ENCODE results near the gene SVIL.
"Not testable (repeated sequence)": the region's sequence is repeated elsewhere in the genome, so short reads cannot be mapped to it uniquely, and the experiment has no call there.

The SVIL gene

GRCh38 chr10:29452546-29452945 is 182.2 kb downstream of the SVIL start:
- Histone ChIP-seq H3K4me1 (ENCODE audit: control insufficient read depth, insufficient read depth, low read length) (no peaks in the 10 kb centered on the region), H3K9ac (ENCODE audit: low read length) (no peak overlapping the region), H3K9me3 (ENCODE audit: control insufficient read depth, low read length) (no peaks in the 10 kb centered on the region), H3K4me3 (ENCODE audit: low read length) (no peak overlapping the region), H3K36me3 (ENCODE audit: control insufficient read depth, insufficient read depth, low read length, severe bottlenecking) (peaks cover 23% of the 10 kb centered on the region), H3K27me3 (replicated peaks; ENCODE audit: control insufficient read depth, insufficient read depth, low read length) (no peaks in the 10 kb centered on the region)
- no peak for DNase-seq (ENCODE audit: low read depth)

- no peaks in the 10 kb centered on the region for H3K9me3 ChIP-seq (ENCODE audit: control insufficient read depth, low read length)
Observed at GRCh38 chr10:29451946-29452345, 182.8 kb downstream of the SVIL start.

DNA sequence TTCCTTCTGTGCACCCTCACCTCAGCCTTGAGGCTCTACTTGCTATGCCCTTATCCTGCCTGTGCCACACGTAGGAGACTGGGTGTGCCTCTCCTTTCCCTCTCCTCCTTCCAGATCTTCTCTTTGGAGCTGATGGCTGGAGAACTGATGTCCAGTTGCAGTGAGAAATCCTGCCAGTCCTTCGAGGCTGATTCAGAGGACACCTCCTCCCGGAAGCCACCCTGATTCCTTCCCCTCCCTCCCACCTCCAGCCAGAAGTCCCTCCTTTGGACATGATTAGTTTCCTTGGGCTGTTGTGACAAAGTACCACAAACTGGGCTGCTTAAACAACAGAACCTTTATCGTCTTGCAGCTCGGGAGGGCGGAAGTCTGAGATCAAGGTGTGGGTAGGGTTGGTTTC is 184.4 kb downstream of the SVIL start:
- Histone ChIP-seq H3K27me3 (replicated peaks; ENCODE audit: control insufficient read depth, insufficient read depth, low read length) (no peaks in the 10 kb centered on the region), H3K36me3 (ENCODE audit: control insufficient read depth, insufficient read depth, low read length, severe bottlenecking) (peaks cover 5% of the 10 kb centered on the region), H3K9ac (ENCODE audit: low read length) (no peak overlapping the region), H3K4me1 (ENCODE audit: control insufficient read depth, insufficient read depth, low read length) (peaks cover 13% of the 10 kb centered on the region), H3K4me3 (ENCODE audit: low read length) (no peak overlapping the region), H3K9me3 (ENCODE audit: control insufficient read depth, low read length) (no peaks in the 10 kb centered on the region)
- no peak for DNase-seq (ENCODE audit: low read depth)

More at GRCh38 chr10:29451946-29452345, 182.8 kb downstream of the SVIL start:
- no peak for DNase-seq (ENCODE audit: low read depth)
- H3K4me3 ChIP-seq (ENCODE audit: low read length), result no peak overlapping the region
- H3K36me3 ChIP-seq (ENCODE audit: control insufficient read depth, insufficient read depth, low read length, severe bottlenecking), result peaks cover 18% of the 10 kb centered on the region
- no peaks in the 10 kb centered on the region for H3K4me1 ChIP-seq (ENCODE audit: control insufficient read depth, insufficient read depth, low read length)
- no peaks in the 10 kb centered on the region for H3K27me3 ChIP-seq (replicated peaks; ENCODE audit: control insufficient read depth, insufficient read depth, low read length)
- no peak overlapping the region for H3K9ac ChIP-seq (ENCODE audit: low read length)

DNA sequence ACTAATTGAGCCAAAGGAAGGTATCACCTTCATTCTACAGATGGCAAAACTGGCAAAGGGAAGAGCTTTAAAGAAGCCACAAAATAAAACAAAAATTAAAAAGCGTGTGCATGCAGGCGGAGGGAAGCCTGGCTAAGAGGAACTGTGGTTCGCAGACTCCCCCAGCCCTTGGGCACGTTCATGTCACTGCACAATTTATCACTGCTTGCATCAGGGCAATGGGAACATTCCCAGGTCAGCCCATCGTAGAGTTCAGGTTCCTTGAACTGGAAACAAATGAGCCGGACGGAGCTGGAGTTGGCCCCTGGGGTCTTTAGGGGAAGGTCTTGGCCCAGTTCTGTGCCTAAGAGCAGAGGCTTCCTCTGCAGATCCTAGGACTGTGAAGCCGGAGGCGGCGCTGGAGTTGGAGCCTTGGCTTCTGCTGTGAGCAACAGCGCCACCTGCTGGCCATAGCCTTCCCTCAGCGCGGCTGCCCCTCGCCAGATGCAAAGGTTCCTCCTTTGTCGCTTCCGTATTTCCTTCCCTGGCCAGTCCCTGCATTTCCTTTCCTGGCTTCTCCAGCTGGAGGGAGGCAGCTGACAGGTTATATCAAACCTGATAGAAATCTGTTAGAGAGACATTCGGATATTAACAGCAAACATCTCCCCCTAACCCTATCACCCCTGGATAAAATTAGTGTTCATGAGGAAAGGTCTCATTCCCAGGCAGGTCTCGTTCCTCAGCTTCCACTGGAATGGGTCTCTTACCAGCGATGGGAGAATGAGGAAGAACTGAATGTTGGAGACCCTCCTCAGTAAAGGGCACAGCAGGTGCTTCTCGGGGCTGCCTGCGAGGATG is 185.8 kb downstream of the SVIL start:
- H3K27me3 ChIP-seq (replicated peaks; ENCODE audit: control insufficient read depth, insufficient read depth, low read length); H3K4me3 ChIP-seq (ENCODE audit: low read length); H3K9ac ChIP-seq (ENCODE audit: low read length); H3K9me3 ChIP-seq (ENCODE audit: control insufficient read depth, low read length); H3K36me3 ChIP-seq (ENCODE audit: control insufficient read depth, insufficient read depth, low read length, severe bottlenecking): not testable (repeated sequence)
- peak; percentile 87 for DNase-seq (ENCODE audit: low read depth)
- peaks cover 13% of the 10 kb centered on the region for H3K4me1 ChIP-seq (ENCODE audit: control insufficient read depth, insufficient read depth, low read length)

- DNase-seq (ENCODE audit: low read depth), result no peak
- no peaks in the 10 kb centered on the region for H3K36me3 ChIP-seq (ENCODE audit: control insufficient read depth, insufficient read depth, low read length, severe bottlenecking)
- H3K27me3 ChIP-seq (replicated peaks; ENCODE audit: control insufficient read depth, insufficient read depth, low read length), result no peaks in the 10 kb centered on the region
- peaks cover 13% of the 10 kb centered on the region for H3K4me1 ChIP-seq (ENCODE audit: control insufficient read depth, insufficient read depth, low read length)
- H3K4me3 ChIP-seq (ENCODE audit: low read length), result no peak overlapping the region
- H3K9me3 ChIP-seq (ENCODE audit: control insufficient read depth, low read length), result no peaks in the 10 kb centered on the region
- no peak overlapping the region for H3K9ac ChIP-seq (ENCODE audit: low read length)
Observed at GRCh38 chr10:29448125-29448524, 186.6 kb downstream of the SVIL start.

DNA sequence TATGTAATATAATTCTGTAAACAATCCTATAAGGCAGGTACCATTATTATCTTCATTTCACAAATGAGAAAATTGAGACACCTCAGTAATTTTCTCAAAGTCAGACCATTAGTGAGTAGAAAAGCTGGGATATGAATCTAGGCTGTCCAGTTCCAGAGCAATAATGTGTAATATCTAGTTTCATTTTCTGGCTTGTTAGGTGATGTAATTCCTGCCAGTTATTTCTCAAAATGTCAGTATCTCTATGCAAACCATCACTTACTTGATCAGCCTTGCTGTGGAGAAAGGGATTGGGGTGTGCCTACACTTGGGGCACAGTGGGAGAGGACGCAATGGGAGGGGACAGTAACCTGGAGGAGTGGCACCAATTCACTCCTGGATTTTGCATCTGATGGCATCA is 188.4 kb downstream of the SVIL start:
- Histone ChIP-seq H3K9me3 (ENCODE audit: control insufficient read depth, low read length) (no peaks in the 10 kb centered on the region), H3K9ac (ENCODE audit: low read length) (peak overlapping the region; percentile 66)

GRCh38 chr10:29443745-29444523 is 190.8 kb downstream of the SVIL start:
- no peaks in the 10 kb centered on the region for H3K36me3 ChIP-seq (ENCODE audit: control insufficient read depth, insufficient read depth, low read length, severe bottlenecking)
- H3K4me1 ChIP-seq (ENCODE audit: control insufficient read depth, insufficient read depth, low read length), result peaks cover 13% of the 10 kb centered on the region
- no peak overlapping the region for H3K4me3 ChIP-seq (ENCODE audit: low read length)
- no peaks in the 10 kb centered on the region for H3K27me3 ChIP-seq (replicated peaks; ENCODE audit: control insufficient read depth, insufficient read depth, low read length)
- DNase-seq (ENCODE audit: low read depth), result no peak
- no peaks in the 10 kb centered on the region for H3K9me3 ChIP-seq (ENCODE audit: control insufficient read depth, low read length)
- no peak overlapping the region for H3K9ac ChIP-seq (ENCODE audit: low read length)

More for the DNA sequence above, 188.4 kb downstream of the SVIL start:
- Histone ChIP-seq H3K4me1 (ENCODE audit: control insufficient read depth, insufficient read depth, low read length) (peaks cover 13% of the 10 kb centered on the region), H3K4me3 (ENCODE audit: low read length) (peak overlapping the region; percentile 52), H3K27me3 (replicated peaks; ENCODE audit: control insufficient read depth, insufficient read depth, low read length) (no peaks in the 10 kb centered on the region), H3K36me3 (ENCODE audit: control insufficient read depth, insufficient read depth, low read length, severe bottlenecking) (no peaks in the 10 kb centered on the region)
- peak; percentile 71 for DNase-seq (ENCODE audit: low read depth)

GRCh38 chr10:29440981-29441380 is 193.8 kb downstream of the SVIL start:
- peaks cover 3% of the 10 kb centered on the region for H3K9me3 ChIP-seq (ENCODE audit: control insufficient read depth, low read length)
- DNase-seq (ENCODE audit: low read depth), result no peak

DNA sequence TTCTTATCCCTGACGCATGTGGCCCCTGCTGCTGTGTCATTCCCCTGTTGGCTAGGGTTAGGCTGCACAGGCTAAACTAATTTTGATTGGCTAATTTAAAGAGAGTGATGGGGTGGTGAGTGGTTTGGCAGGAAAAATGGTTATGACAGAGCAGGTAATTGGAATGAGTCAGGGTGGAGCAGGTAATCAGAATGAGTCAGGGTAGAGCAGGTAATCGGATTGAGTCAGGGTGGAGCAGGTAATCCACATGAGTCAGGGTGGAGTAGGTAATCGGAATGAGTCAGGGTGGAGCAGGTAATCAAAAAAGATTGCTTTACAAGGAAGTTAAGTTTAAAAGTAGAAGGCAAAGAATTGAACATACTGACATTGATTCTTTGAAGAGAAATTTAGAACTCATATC is 195.8 kb downstream of the SVIL start:
- not testable (repeated sequence) for H3K9me3 ChIP-seq (ENCODE audit: control insufficient read depth, low read length); DNase-seq (ENCODE audit: low read depth); H3K36me3 ChIP-seq (ENCODE audit: control insufficient read depth, insufficient read depth, low read length, severe bottlenecking); H3K9ac ChIP-seq (ENCODE audit: low read length); H3K4me3 ChIP-seq (ENCODE audit: low read length); H3K27me3 ChIP-seq (replicated peaks; ENCODE audit: control insufficient read depth, insufficient read depth, low read length); H3K4me1 ChIP-seq (ENCODE audit: control insufficient read depth, insufficient read depth, low read length)

More at GRCh38 chr10:29440981-29441380, 193.8 kb downstream of the SVIL start:
- no peak overlapping the region for H3K9ac ChIP-seq (ENCODE audit: low read length)
- no peaks in the 10 kb centered on the region for H3K36me3 ChIP-seq (ENCODE audit: control insufficient read depth, insufficient read depth, low read length, severe bottlenecking)
- H3K4me1 ChIP-seq (ENCODE audit: control insufficient read depth, insufficient read depth, low read length), result peaks cover 7% of the 10 kb centered on the region
- no peaks in the 10 kb centered on the region for H3K27me3 ChIP-seq (replicated peaks; ENCODE audit: control insufficient read depth, insufficient read depth, low read length)
- H3K4me3 ChIP-seq (ENCODE audit: low read length), result no peak overlapping the region

DNA sequence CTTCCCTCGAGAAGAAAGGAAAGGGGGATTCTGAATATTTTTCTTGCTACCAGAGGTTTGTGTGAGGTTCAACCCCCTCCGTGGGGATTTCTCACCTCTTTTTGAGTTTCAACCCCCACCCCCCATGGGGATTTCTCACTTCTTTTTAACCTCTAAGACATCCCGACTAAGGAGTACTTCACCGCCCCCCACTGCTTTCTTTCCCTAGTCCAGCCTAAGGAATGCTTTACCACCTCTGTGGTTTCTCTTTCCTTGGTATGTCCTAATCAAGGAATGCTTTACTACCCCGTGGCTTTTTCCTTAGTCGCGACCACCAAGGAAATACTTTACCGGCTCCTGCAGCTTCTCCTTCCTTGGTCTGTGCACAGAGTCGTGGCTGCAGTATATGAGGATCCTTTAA is 196.5 kb downstream of the SVIL start:
- Histone ChIP-seq H3K36me3 (ENCODE audit: control insufficient read depth, insufficient read depth, low read length, severe bottlenecking) (no peaks in the 10 kb centered on the region), H3K4me1 (ENCODE audit: control insufficient read depth, insufficient read depth, low read length) (peaks cover 7% of the 10 kb centered on the region), H3K27me3 (replicated peaks; ENCODE audit: control insufficient read depth, insufficient read depth, low read length) (no peaks in the 10 kb centered on the region), H3K9ac (ENCODE audit: low read length) (no peak overlapping the region), H3K9me3 (ENCODE audit: control insufficient read depth, low read length) (peaks cover 3% of the 10 kb centered on the region), H3K4me3 (ENCODE audit: low read length) (no peak overlapping the region)
- no peak for DNase-seq (ENCODE audit: low read depth)

GRCh38 chr10:29437871-29438270 is 196.9 kb downstream of the SVIL start:
- Histone ChIP-seq H3K9me3 (ENCODE audit: control insufficient read depth, low read length) (peaks cover 3% of the 10 kb centered on the region), H3K9ac (ENCODE audit: low read length) (no peak overlapping the region), H3K4me1 (ENCODE audit: control insufficient read depth, insufficient read depth, low read length) (peaks cover 7% of the 10 kb centered on the region), H3K4me3 (ENCODE audit: low read length) (no peak overlapping the region), H3K27me3 (replicated peaks; ENCODE audit: control insufficient read depth, insufficient read depth, low read length) (no peaks in the 10 kb centered on the region), H3K36me3 (ENCODE audit: control insufficient read depth, insufficient read depth, low read length, severe bottlenecking) (no peaks in the 10 kb centered on the region)
- no peak for DNase-seq (ENCODE audit: low read depth)
